ENCODE results near the gene DHRS11.

The DHRS11 gene

GRCh38 chr17:36591434-36592315, at the start of gene DHRS11:
Gene DHRS11, plus strand, starts transcription at chr17:36591879. Its CDS starts 131 bp downstream, at chr17:36592010.
- peak; percentile 79 to 83 for DNase-seq

- no peak for DNase-seq
These were observed 48.9 kb upstream of the DHRS11 start for GRCh38 chr17:36542755-36543154.

GRCh38 chr17:36544044-36544306, 47.7 kb upstream of the DHRS11 start:
- no peak for DNase-seq

GRCh38 chr17:36544307-36545076, 47.2 kb upstream of the DHRS11 start, which contains the start of gene GGNBP2:
Gene GGNBP2, plus strand, starts transcription at chr17:36544919. Its CDS starts 806 bp downstream, at chr17:36545725.
- peak; percentile 86 to 88 for DNase-seq

GRCh38 chr17:36545077-36545464, 46.6 kb upstream of the DHRS11 start:
- no peak for DNase-seq

- peak; percentile 93 to 95 for DNase-seq
These were observed 45.9 kb upstream of the DHRS11 start for GRCh38 chr17:36545465-36546417.

GRCh38 chr17:36546418-36547093, 45.1 kb upstream of the DHRS11 start:
- DNase-seq = no peak

GRCh38 chr17:36547776-36548175, 43.9 kb upstream of the DHRS11 start:
- no peak for DNase-seq

- DNase-seq = no peak
These were observed 40.9 kb upstream of the DHRS11 start for GRCh38 chr17:36550491-36551417.

- no peak for DNase-seq
These were observed 38.2 kb upstream of the DHRS11 start for GRCh38 chr17:36553459-36553858.

GRCh38 chr17:36566081-36566480, 25.6 kb upstream of the DHRS11 start:
- no peak for DNase-seq

GRCh38 chr17:36575028-36575427, 16.7 kb upstream of the DHRS11 start:
- DNase-seq = no peak

- no peak for DNase-seq
These were observed 14.9 kb upstream of the DHRS11 start for GRCh38 chr17:36576793-36577192.

- DNase-seq = no peak
These were observed 13.0 kb upstream of the DHRS11 start for GRCh38 chr17:36578671-36579070.

GRCh38 chr17:36583787-36584186, 7.9 kb upstream of the DHRS11 start:
- no peak for DNase-seq

GRCh38 chr17:36586138-36586537, 5.5 kb upstream of the DHRS11 start:
- DNase-seq = no peak

- no peak for DNase-seq
These were observed 1.6 kb upstream of the DHRS11 start for GRCh38 chr17:36590082-36590481.

- peak in 1 of 2 donors; percentile 6 for DNase-seq
These were observed 637 bp downstream of the DHRS11 start for GRCh38 chr17:36592316-36592715.

GRCh38 chr17:36592716-36593321, 1.1 kb downstream of the DHRS11 start:
- DNase-seq = no peak

GRCh38 chr17:36593656-36594316, 2.1 kb downstream of the DHRS11 start:
- DNase-seq = no peak
